Osteocyte (in vitro differentiated cells): ENCODE measurements around the gene BACE1-AS. TPM values are rescaled to one million over a fixed set of nuclear protein-coding genes. Genes with fewer than 3 reads are reported as not detected.

ENCODE experiments used
- DNase-seq: peaks from one replicate; pipeline ENCODE4 v3.0.0; 2021; ENCODE audit warnings: mixed read lengths; ENCODE audit not compliant: unreplicated experiment; ENCODE audit errors: extremely low spot score
- H3K27ac Mint-ChIP-seq: one replicate; pipeline ENCODE4 v1.8.0; 2021; ENCODE audit warnings: mild to moderate bottlenecking, mixed read lengths; ENCODE audit not compliant: unreplicated experiment
- H3K27me3 Mint-ChIP-seq: one replicate; pipeline ENCODE4 v1.8.0; 2021; ENCODE audit warnings: mixed read lengths; ENCODE audit not compliant: unreplicated experiment
- H3K36me3 Mint-ChIP-seq: one replicate; pipeline ENCODE4 v1.8.0; 2021; ENCODE audit warnings: mixed read lengths; ENCODE audit not compliant: unreplicated experiment
- H3K4me1 Mint-ChIP-seq: one replicate; pipeline ENCODE4 v1.8.0; 2021; ENCODE audit warnings: mixed read lengths; ENCODE audit not compliant: unreplicated experiment
- H3K4me3 Mint-ChIP-seq: one replicate; pipeline ENCODE4 v1.8.0; 2021; ENCODE audit warnings: mild to moderate bottlenecking, moderate library complexity, mixed read lengths; ENCODE audit not compliant: unreplicated experiment
- H3K9me3 Mint-ChIP-seq: one replicate; pipeline ENCODE4 v1.8.0; 2021; ENCODE audit warnings: mixed read lengths; ENCODE audit not compliant: unreplicated experiment
- total RNA-seq: library from RNA; stranded (reverse); gene quantifications from 2 replicates; pipeline ENCODE4 v1.2.1, GENCODE V29; 2021
- TF ChIP-seq, protein P1 (sequence below): fragments of 200-600 bp; sonication (generic); IDR thresholded peaks from 2 replicates; pipeline ENCODE4 v1.5.0; 2021; ENCODE audit warnings: antibody characterized with exemption, mild to moderate bottlenecking, moderate library complexity

Gene BACE1-AS
- total RNA-seq, 1 donor from 2014 or later, result 10.9 TPM

DNA sequence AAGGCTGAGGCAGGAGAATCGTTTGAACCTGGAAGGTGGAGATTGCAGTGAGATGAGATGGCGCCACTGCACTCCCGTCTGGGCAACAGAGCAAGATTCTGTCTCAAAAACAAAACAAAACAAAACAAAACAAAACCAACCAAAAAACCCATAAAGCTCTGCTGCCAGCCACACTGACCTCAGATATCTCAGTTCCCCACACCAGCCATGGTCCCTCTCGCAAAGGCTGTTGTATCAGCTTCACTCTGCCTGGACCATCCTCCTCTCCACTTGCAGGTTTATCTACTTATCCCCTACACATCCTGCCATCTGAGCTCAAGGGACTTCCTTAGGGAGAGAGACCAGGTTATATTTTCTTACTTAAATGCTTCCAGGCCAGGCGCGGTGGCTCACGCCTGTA lies 11.1 kb downstream of the BACE1-AS start:
- TF ChIP-seq, protein P1, sequence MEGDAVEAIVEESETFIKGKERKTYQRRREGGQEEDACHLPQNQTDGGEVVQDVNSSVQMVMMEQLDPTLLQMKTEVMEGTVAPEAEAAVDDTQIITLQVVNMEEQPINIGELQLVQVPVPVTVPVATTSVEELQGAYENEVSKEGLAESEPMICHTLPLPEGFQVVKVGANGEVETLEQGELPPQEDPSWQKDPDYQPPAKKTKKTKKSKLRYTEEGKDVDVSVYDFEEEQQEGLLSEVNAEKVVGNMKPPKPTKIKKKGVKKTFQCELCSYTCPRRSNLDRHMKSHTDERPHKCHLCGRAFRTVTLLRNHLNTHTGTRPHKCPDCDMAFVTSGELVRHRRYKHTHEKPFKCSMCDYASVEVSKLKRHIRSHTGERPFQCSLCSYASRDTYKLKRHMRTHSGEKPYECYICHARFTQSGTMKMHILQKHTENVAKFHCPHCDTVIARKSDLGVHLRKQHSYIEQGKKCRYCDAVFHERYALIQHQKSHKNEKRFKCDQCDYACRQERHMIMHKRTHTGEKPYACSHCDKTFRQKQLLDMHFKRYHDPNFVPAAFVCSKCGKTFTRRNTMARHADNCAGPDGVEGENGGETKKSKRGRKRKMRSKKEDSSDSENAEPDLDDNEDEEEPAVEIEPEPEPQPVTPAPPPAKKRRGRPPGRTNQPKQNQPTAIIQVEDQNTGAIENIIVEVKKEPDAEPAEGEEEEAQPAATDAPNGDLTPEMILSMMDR, result no peak
- Mint-ChIP-seq H3K4me1 (peaks cover 20% of the 10 kb centered on the region), H3K4me3 (no peak overlapping the region), H3K36me3 (peaks cover 7% of the 10 kb centered on the region), H3K27ac (no peak overlapping the region), H3K9me3 (no peaks in the 10 kb centered on the region), H3K27me3 (no peaks in the 10 kb centered on the region)
- no peak for DNase-seq

DNA sequence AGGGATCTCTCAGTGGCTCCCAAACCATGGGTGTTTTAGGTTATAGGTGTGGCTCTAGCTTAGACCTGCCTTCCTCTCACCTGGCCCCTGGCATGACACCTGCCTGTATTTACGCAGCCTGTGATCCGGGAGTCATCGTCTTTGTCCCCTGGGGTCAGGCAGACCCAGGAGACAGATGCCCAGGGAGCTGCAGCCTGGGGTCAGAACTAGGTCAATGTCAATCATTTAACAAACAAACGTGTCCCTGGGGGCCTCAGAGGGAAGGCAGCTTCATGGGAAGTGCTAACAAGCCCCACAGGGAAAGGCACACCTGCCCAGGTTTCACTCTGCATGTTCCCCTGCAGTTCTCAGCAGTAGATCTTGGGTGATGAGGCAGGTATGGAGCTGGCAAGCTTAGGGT lies 12.0 kb downstream of the BACE1-AS start:
- Mint-ChIP-seq H3K9me3 (no peaks in the 10 kb centered on the region), H3K27ac (no peak overlapping the region), H3K4me3 (no peak overlapping the region), H3K4me1 (peaks cover 21% of the 10 kb centered on the region), H3K36me3 (peaks cover 7% of the 10 kb centered on the region), H3K27me3 (no peaks in the 10 kb centered on the region)
- TF ChIP-seq, protein P1, result no peak
- no peak for DNase-seq

DNA sequence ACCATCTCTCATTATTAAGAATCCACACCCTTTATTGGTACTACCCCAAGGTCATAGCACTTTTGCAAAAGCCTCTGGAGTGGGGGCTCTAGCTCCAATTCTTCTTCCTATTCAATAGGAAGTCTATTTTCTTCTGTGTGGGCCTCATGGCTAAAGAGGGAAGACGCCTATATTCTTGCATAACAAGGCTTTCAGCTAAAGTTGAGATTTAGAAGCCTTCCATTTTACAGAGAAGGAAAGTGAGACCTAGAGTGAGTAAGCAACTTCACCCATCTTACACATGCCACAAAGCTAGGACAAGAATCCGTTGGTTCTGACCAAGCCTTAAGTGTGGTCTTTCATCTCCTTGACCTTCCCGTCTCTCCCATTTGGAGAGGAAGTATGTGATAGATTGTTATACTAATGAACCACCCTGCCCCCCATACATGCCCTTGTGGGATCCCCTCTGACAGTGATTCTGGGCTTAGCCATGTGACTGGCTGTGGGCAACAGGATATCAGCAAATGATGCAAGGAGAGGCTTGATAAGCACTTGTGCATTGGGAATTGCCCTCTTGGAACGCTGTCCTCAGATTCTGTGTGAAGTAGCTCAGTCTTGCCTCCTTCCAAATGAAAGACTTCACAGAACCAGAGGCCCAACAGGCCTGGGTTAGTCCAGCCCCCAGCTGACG lies 12.6 kb downstream of the BACE1-AS start:
- no peak for DNase-seq
- Mint-ChIP-seq H3K9me3 (no peaks in the 10 kb centered on the region), H3K36me3 (peaks cover 7% of the 10 kb centered on the region), H3K4me1 (peaks cover 22% of the 10 kb centered on the region), H3K27ac (no peak overlapping the region), H3K4me3 (no peak overlapping the region), H3K27me3 (no peaks in the 10 kb centered on the region)
- TF ChIP-seq, protein P1, result no peak

DNA sequence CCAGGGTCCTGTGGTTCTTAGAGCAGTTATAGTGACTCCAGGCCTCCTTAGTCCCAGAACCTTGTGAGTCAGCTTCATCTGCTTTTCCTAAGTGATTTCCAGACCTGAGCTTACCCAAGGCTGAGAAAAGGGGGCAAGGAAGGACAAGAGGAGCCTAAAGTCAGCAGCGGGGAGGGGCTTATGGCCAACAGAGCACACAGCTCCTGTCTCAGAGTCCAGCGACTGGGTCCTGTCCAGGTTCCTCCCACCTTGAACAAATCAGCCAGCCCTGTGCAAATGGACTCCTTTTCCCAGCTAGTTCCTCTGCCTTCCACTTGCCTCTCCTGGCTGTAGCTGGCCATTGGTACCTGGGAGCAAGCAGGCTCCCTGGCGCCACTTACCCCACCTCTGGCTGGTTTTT lies 14.0 kb downstream of the BACE1-AS start:
- Mint-ChIP-seq H3K36me3 (peaks cover 4% of the 10 kb centered on the region), H3K4me3 (no peak overlapping the region), H3K27me3 (no peaks in the 10 kb centered on the region), H3K4me1 (peaks cover 12% of the 10 kb centered on the region), H3K9me3 (no peaks in the 10 kb centered on the region), H3K27ac (no peak overlapping the region)
- TF ChIP-seq, protein P1, result no peak
- no peak for DNase-seq

DNA sequence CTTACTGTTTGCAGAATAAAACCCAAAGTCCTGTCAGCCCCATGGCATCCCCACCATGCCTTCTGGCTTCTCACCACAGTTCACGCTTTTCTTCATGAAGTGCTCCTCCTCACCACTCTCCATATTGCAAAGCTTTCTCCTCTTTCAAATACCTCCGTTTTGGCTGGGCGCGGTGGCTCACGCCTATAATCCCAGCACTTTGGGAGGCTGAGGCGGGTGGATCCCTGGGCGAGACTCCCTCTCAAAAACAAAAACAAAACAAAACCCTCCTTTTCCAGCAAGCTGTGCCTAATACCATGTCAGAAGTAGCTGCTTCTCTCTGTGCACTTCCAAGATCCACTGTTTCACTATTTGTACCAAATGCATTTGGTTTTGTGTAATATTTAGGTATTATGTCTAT lies 18.2 kb downstream of the BACE1-AS start:
- H3K9me3 Mint-ChIP-seq, result no peaks in the 10 kb centered on the region
- no peak overlapping the region for H3K4me3 Mint-ChIP-seq
- no peak overlapping the region for H3K27ac Mint-ChIP-seq
- peaks cover 1% of the 10 kb centered on the region for H3K36me3 Mint-ChIP-seq
- no peak for DNase-seq
- TF ChIP-seq, protein P1, result no peak
- H3K4me1 Mint-ChIP-seq, result peaks cover 6% of the 10 kb centered on the region
- H3K27me3 Mint-ChIP-seq, result no peaks in the 10 kb centered on the region
